Keratinocyte (primary cell): Measurements from ENCODE around the gene STK32B. TPM values are rescaled to one million over a fixed set of nuclear protein-coding genes. Genes with fewer than 3 reads are reported as not detected.

Source experiments
- DNase-seq: peaks from one replicate; pipeline ENCODE4 v3.0.0-alpha.2; 2011; ENCODE audit warnings: low read depth, missing footprints, low spot score
- FAIRE-seq: peaks from 2 replicates; lab custom pipeline; 2011; peaks lifted over from hg19 to GRCh38; lab: Jason Lieb, UNC
- H2AFZ ChIP-seq: 2 replicates; pipeline ENCODE4 v1.6.0; 2012; ENCODE audit warnings: low read length, control low read depth, inconsistent platforms; ENCODE audit not compliant: control insufficient read depth
- H3K27ac ChIP-seq: 2 replicates; pipeline ENCODE4 v1.5.1; 2011; ENCODE audit warnings: low read length; ENCODE audit not compliant: control insufficient read depth, insufficient read depth
- H3K27me3 ChIP-seq: 3 replicates; pipeline ENCODE4 v1.6.0; 2011; ENCODE audit warnings: low read length; ENCODE audit not compliant: control insufficient read depth, insufficient read depth; ENCODE audit errors: extremely low read depth
- H3K36me3 ChIP-seq, 2 experiments: 2 replicates in 1 of 2; 3 replicates in 1 of 2; pipeline ENCODE4 v1.5.1; 2011; ENCODE audit warnings: low read length in 2 of 2, mild to moderate bottlenecking in 1 of 2; ENCODE audit not compliant: control insufficient read depth in 2 of 2, insufficient read depth in 2 of 2; ENCODE audit errors: extremely low read depth in 1 of 2
- H3K4me1 ChIP-seq: 3 replicates; pipeline ENCODE4 v1.5.1; 2011; ENCODE audit warnings: low read length; ENCODE audit not compliant: control insufficient read depth, insufficient read depth; ENCODE audit errors: extremely low read depth
- H3K4me2 ChIP-seq: 3 replicates; pipeline ENCODE4 v1.6.0; 2011; ENCODE audit warnings: low read depth, low read length; ENCODE audit not compliant: control insufficient read depth, insufficient read depth; ENCODE audit errors: extremely low read depth
- H3K4me3 ChIP-seq, 3 experiments: fragments of 200-600 bp in 1 of 3; sonication (generic) in 1 of 3; 2 replicates in 2 of 3; 3 replicates in 1 of 3; pipeline ENCODE4 v1.5.1; 2011 to 2016; ENCODE audit warnings: low read length in 3 of 3, mild to moderate bottlenecking in 3 of 3, control low read depth in 2 of 3, inconsistent platforms in 1 of 3, low read depth in 1 of 3, mixed read lengths in 1 of 3, mixed run types in 1 of 3, moderate library complexity in 1 of 3; ENCODE audit not compliant: control insufficient read depth in 2 of 3, insufficient read depth in 2 of 3; ENCODE audit errors: extremely low read depth in 1 of 3
- H3K79me2 ChIP-seq: 2 replicates; pipeline ENCODE4 v1.6.0; 2012; ENCODE audit warnings: low read length; ENCODE audit not compliant: control insufficient read depth, insufficient read depth
- H3K9ac ChIP-seq: 3 replicates; pipeline ENCODE4 v1.6.0; 2011; ENCODE audit warnings: low read length; ENCODE audit not compliant: control insufficient read depth, insufficient read depth; ENCODE audit errors: extremely low read depth
- H3K9me1 ChIP-seq: 3 replicates; pipeline ENCODE4 v1.6.0; 2011; ENCODE audit warnings: low read length; ENCODE audit not compliant: control insufficient read depth, insufficient read depth; ENCODE audit errors: extremely low read depth
- H3K9me3 ChIP-seq: 2 replicates; pipeline ENCODE4 v1.5.1; 2012; ENCODE audit warnings: low read depth, low read length; ENCODE audit not compliant: control insufficient read depth
- H4K20me1 ChIP-seq: 3 replicates; pipeline ENCODE4 v1.6.0; 2011; ENCODE audit warnings: low read length; ENCODE audit not compliant: control insufficient read depth, insufficient read depth; ENCODE audit errors: extremely low read depth
- EZH2 ChIP-seq: IDR thresholded peaks from one replicate; pipeline ENCODE4 v1.6.1; 2012; ENCODE audit warnings: inconsistent platforms, mild to moderate bottlenecking, low read length, moderate library complexity
- dilution Hi-C: fragments of 300-500 bp; cut with MboI; formaldehyde crosslinking; loops from one replicate; pipeline ENCODE4 v1.7.0; 2020; ENCODE audit warnings: low sequenced_read_pairs; ENCODE audit not compliant: extremely low pct_ligation_motif_present
- polyA plus RNA-seq, 5 experiments: library from polyadenylated mRNA; depleted of rRNA in 3 of 5; stranded (reverse) in 3 of 5; stranded (forward) in 1 of 5; unstranded in 1 of 5; fragments of >200 nt; gene quantifications; 1 replicate in 1 of 5; 2 replicates in 3 of 5; 3 replicates in 1 of 5; pipeline versions ENCODE4 v1.2.1 to v1.2.3, GENCODE V29; 2011 to 2012; ENCODE audit warnings: missing spikeins in 2 of 5, low read depth in 1 of 5, low replicate concordance in 1 of 5
- TF ChIP-seq, protein P1 (sequence below), 3 experiments: IDR thresholded peaks in 1 of 3; conservative IDR thresholded peaks in 1 of 3; optimal IDR thresholded peaks in 1 of 3; 2 replicates in 2 of 3; 3 replicates in 1 of 3; pipeline versions ENCODE3 to v1.5.1; 2011; ENCODE audit warnings: low read length in 3 of 3, mild to moderate bottlenecking in 3 of 3, moderate library complexity in 2 of 3, control low read depth in 1 of 3, inconsistent platforms in 1 of 3; ENCODE audit not compliant: insufficient read depth in 2 of 3; ENCODE audit errors: extremely low read depth in 1 of 3

STK32B gene
- polyA plus RNA-seq, 1 donor (not counting 4 experiments of a cell fraction or from before 2014, with no cell fraction given): 3.4 TPM

- H3K27me3 ChIP-seq: no peaks in the 10 kb centered on the region
- H3K4me1 ChIP-seq: peaks cover 9% of the 10 kb centered on the region
- no peaks in the 10 kb centered on the region for H4K20me1 ChIP-seq
- no peak overlapping the region for H3K27ac ChIP-seq
- no peaks in the 10 kb centered on the region for H3K9me1 ChIP-seq
- TF ChIP-seq, protein P1, sequence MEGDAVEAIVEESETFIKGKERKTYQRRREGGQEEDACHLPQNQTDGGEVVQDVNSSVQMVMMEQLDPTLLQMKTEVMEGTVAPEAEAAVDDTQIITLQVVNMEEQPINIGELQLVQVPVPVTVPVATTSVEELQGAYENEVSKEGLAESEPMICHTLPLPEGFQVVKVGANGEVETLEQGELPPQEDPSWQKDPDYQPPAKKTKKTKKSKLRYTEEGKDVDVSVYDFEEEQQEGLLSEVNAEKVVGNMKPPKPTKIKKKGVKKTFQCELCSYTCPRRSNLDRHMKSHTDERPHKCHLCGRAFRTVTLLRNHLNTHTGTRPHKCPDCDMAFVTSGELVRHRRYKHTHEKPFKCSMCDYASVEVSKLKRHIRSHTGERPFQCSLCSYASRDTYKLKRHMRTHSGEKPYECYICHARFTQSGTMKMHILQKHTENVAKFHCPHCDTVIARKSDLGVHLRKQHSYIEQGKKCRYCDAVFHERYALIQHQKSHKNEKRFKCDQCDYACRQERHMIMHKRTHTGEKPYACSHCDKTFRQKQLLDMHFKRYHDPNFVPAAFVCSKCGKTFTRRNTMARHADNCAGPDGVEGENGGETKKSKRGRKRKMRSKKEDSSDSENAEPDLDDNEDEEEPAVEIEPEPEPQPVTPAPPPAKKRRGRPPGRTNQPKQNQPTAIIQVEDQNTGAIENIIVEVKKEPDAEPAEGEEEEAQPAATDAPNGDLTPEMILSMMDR (optimal IDR thresholded peaks at IDR 0.05 in 1 of 3, IDR thresholded peaks at IDR 0.05 in 1 of 3, conservative IDR thresholded peaks at IDR 0.05 in 1 of 3; ENCODE audit: extremely low read depth in 1 of 3, insufficient read depth in 2 of 3, low read length in 3 of 3): no peak
- TF ChIP-seq EZH2: no peak
- H3K4me2 ChIP-seq: no peak overlapping the region
- no peak for DNase-seq
- H3K36me3 ChIP-seq: no peaks in the 10 kb centered on the region
- no peaks in the 10 kb centered on the region for H3K79me2 ChIP-seq
- H3K9ac ChIP-seq: no peak overlapping the region
- no peaks in the 10 kb centered on the region for H3K9me3 ChIP-seq
- no peak overlapping the region for H3K4me3 ChIP-seq
- dilution Hi-C loops: no loop called here
- no peak overlapping the region for H2AFZ ChIP-seq
- no peak for FAIRE-seq
Observed at GRCh38 chr4:5447755-5448154, 396.5 kb downstream of the STK32B start.

DNA sequence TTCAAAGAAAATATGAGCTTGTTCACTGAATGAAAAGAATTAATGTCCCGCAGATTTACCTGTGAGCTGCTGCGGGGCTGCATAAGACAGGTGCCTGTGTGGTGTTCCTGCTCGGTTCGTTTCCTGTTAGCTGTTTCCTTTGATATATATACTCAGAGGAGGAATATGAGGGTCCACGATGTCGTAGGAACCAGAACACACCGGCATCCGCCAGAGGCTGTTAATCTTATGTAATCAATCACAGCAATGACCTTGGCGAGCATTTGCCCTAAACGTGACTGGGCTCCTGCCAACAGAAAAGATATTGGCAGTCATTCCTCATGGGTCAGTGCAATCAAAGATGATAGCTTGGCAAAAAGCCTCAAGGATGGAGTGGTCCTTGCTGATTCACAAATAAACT is 396.9 kb downstream of the STK32B start:
- H3K9me3 ChIP-seq: no peaks in the 10 kb centered on the region
- no peak for DNase-seq
- dilution Hi-C loops: no loop called here

More for the DNA sequence above, 396.9 kb downstream of the STK32B start:
- H3K9ac ChIP-seq: no peak overlapping the region
- H3K4me2 ChIP-seq: no peak overlapping the region
- H3K27ac ChIP-seq: no peak overlapping the region
- no peak overlapping the region for H3K4me3 ChIP-seq
- no peak overlapping the region for H2AFZ ChIP-seq
- TF ChIP-seq, protein P1 (optimal IDR thresholded peaks at IDR 0.05 in 1 of 3, IDR thresholded peaks at IDR 0.05 in 1 of 3, conservative IDR thresholded peaks at IDR 0.05 in 1 of 3; ENCODE audit: extremely low read depth in 1 of 3, insufficient read depth in 2 of 3, low read length in 3 of 3): no peak
- no peak for TF ChIP-seq EZH2
- no peaks in the 10 kb centered on the region for H3K36me3 ChIP-seq
- peaks cover 9% of the 10 kb centered on the region for H3K4me1 ChIP-seq
- FAIRE-seq: no peak
- H3K27me3 ChIP-seq: no peaks in the 10 kb centered on the region
- H3K79me2 ChIP-seq: no peaks in the 10 kb centered on the region
- no peaks in the 10 kb centered on the region for H3K9me1 ChIP-seq
- H4K20me1 ChIP-seq: no peaks in the 10 kb centered on the region
